ENCODE data around the gene COQ5. TPM values are rescaled to one million over a fixed set of nuclear protein-coding genes. Genes with fewer than 3 reads are reported as not detected.
"Not testable (repeated sequence)": the region's sequence is repeated elsewhere in the genome, so short reads cannot be mapped to it uniquely, and the experiment has no call there.

Gene COQ5
- total RNA-seq, 1 donor from 2014 or later, result 42.9 TPM

GRCh38 chr12:120490833-120491512, 38.0 kb downstream of the COQ5 start:
- ATAC-seq (peak; percentile 26), DNase-seq (ENCODE audit: missing footprints) (no peak)
- intact Hi-C loops (cut with DNase I), result no loop called here

DNA sequence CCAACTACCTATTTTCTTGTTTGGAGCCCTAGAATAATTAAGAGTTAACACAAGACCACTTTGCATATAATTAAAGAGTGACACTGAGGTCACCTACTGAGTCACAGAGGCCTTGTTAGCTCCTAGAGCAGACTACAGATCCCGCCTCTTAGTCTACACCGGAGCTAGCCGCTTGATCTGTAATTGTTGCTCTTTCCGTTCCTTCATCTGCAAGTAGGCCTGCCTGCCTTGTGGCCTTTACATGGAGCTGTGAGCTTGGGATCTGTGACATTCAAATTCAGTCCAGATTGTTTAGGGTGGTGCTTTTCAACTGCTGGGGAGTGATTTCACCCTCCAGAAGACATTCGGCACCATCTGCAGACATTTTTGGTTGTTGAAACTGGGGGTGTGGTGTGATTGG, 38.6 kb downstream of the COQ5 start:
- no peak for DNase-seq (ENCODE audit: missing footprints)
- intact Hi-C loops (cut with DNase I), result no loop called here
- no peak for ATAC-seq

- ATAC-seq, result no peak
- no peak for DNase-seq (ENCODE audit: missing footprints)
- intact Hi-C loops (cut with DNase I), result no loop called here
Observed at GRCh38 chr12:120489018-120489417, 39.9 kb downstream of the COQ5 start.

- ATAC-seq, result no peak
- intact Hi-C loops (cut with DNase I), result no loop called here
- no peak for DNase-seq (ENCODE audit: missing footprints)
Observed at GRCh38 chr12:120488057-120488640, 40.8 kb downstream of the COQ5 start.

GRCh38 chr12:120487552-120487951, 41.4 kb downstream of the COQ5 start:
- ATAC-seq; DNase-seq (ENCODE audit: missing footprints): not testable (repeated sequence)

DNA sequence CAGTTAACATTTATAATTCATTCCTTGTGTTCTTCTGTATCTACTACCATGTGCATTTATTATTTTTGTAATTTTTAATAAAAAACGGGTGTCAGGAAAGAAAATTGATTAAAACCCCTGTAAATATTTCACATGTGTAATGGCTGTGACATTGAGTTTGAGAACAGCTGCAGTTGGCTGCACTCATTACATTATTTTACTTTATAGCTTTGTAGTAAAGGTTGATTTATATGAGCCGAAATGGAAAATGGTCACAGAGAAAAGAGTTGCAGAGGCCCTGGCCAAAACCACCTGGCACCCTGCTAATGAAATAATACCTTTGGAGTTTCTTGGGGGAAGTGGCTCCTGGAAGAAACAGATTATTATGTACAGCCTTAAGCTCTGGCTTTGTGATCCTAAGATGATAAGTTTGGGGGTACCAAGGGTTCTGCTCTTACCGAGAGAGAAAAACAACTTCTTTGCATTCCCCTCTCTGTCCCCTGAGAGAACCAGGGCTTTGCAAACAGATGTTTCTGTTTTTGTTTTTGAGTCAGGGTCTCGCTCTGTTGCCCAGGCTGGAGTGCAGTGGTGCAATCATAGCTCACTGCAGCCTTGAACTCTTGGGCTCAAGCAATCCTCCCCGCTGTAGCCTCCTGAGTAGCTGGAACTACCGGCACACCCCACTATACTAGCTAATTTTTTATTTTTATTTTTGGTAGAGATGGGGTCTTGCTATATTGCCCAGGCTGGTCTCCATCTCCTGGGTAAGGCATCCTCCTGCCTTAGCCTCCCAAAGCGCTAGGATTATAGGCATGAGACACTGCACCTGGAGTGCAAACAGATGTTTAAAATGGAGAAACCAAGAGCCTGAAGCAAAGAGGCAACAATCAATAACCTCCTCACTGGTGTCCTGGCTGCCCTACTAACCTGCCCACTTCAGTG, 42.7 kb downstream of the COQ5 start:
- ATAC-seq (no peak), DNase-seq (ENCODE audit: missing footprints) (no peak)
- intact Hi-C loops (cut with DNase I), result no loop called here

More at GRCh38 chr12:120487552-120487951, 41.4 kb downstream of the COQ5 start:
- intact Hi-C loops (cut with DNase I), result not testable (repeated sequence)

GRCh38 chr12:120483621-120484020, 45.3 kb downstream of the COQ5 start:
- ATAC-seq, result no peak
- intact Hi-C loops (cut with DNase I), result no loop called here
- no peak for DNase-seq (ENCODE audit: missing footprints)

DNA sequence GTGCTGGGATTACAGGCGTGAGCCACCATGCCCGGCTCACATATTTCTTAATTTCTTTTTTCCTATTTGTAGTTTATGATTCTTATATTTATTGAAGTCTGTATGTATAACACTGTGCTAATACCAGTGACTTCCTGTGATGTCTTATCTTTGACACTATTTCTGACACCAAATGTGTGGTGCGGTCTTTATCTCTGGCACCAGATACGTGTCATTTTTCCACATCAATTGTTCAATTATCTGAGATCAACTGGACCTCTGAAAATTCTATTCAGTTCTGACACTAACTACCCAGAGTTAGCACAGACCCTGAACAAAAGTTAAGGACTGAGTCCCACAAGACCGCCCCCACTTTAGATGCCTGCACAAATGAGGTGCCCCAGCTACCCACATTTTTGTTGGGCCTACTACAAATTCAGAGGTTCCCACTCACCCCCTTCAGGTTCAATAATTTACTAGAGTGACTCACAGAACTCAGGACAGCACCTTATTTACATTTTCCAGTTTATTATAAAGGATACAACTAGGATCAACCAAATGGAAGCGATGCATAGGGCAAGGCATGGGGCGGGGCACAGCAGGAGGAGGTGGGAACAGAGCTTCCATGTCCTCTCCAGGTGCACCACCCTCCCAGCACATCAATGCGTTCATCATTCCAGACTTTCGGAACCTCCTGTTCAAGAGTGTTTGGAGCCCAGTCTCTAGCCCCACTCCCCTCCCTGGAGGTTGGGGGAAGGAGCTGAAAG, 47.8 kb downstream of the COQ5 start:
- no peak for DNase-seq (ENCODE audit: missing footprints)
- intact Hi-C loops (cut with DNase I), result no loop called here
- no peak for ATAC-seq

DNA sequence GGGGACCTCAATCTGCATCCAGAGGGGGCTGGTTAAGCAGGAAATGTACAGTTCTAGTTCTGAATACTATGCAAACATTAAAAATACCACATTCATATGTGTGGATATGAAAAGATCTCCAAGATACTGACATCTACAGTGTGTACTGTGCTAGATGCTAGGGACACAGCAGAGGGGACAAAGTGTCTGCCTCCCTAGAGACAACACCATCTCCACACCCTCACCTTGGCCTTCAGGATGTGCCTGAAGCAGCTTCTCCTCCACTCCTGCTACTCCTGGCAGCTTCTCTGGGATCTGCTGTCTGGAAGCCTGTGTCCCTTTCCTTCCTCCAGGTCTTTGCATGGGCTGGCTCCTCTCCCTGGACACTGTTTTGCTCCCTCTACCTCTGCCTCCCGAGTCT, 48.7 kb downstream of the COQ5 start:
- ATAC-seq, result no peak
- intact Hi-C loops (cut with DNase I), result no loop called here
- DNase-seq (ENCODE audit: missing footprints), result no peak

DNA sequence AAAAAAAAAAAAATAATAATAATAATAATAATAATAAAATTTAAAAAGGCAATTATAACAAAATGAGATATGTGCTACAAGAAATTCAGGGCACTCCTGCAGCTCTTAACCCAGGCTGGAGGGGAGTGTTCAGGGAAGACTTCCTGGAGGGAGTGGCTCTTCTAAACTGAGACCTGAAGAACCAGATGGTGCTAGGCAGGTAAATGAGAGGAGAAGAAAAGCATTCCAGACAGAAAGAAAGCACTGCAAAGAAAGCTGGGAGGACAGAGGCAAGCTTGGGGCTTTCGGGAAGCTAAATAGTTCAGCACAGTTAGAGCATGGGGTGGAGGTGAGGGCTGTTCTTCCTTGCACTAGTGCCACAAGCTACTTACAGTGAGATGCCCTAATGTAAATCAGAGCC, 49.5 kb downstream of the COQ5 start:
- intact Hi-C loops (cut with DNase I), result no loop called here
- ATAC-seq, result no peak
- no peak for DNase-seq (ENCODE audit: missing footprints)

DNA sequence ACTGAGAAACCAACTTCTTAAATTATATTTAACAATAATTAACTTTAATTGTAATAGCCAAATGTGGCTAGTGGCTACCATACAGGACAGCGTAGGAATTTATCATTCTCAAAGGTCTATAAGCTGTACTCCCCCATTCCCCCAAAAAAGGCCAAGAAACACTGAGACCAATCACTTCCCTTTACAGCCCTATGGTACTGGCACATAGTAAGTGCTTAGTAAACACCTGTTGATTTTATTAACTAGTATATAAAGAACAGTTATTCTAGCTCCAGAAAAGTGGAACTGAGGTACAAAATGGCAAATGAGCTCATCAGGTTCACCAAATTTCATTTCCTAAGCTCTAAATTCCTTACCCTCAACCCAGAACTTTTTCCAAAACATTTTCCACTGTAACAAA, 53.3 kb downstream of the COQ5 start:
- DNase-seq (ENCODE audit: missing footprints) (no peak), ATAC-seq (no peak)
- intact Hi-C loops (cut with DNase I), result no loop called here

DNA sequence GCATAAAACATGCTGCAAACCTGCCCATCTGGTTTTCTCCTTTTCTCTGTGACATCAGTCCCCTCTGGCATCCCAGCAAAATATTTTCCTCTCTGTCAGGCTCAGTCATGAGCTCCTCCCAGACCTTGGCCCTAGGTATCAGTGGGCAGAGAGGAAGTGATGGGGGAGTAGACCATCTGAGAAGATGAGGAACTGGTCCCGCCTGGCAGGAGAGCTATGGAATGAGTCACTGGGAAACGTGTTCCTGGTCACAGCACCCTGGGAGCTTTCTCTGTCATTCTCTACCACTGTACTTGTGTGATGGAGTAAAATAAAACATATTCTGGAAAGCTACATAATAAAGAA, 54.4 kb downstream of the COQ5 start:
- no peak for DNase-seq (ENCODE audit: missing footprints)
- no peak for ATAC-seq
- intact Hi-C loops (cut with DNase I), result no loop called here

DNA sequence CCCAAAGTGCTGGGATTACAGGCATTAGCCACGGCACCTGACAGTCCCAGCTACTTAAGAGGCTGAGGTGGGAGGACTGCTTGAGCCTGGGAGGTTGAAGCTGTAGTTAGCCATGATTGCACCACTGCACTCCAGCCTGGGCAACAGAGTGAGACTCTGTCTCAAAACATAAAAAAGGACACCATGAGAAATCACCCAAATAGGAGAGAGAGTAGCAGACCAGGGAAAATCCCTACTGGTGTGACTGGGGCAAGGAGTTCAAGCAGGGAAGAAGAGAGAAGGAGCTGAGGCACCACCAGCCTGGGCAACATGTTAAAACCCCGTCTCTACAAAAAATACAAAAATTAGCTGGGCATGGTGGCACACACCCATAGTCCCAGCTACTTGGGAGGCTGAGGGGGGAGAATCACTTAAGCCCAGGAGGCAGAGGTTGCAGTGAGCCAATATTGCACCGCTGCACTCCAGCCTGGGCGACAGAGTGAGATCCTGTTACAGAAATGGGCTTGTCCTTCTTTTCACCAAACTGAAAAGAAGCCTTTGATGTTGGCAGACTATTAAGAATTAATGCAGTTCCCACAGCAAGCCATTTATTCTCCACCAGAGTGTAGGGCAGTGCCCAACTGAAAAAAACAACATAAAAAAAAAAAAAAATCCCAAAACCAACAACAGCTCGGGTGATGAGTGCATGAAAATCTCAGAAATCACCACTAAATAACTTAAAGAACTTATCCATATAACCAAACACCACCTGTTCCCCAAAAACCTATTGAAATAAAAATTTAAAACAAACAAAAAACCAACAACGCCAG, 54.9 kb downstream of the COQ5 start:
- DNase-seq (ENCODE audit: missing footprints) (no peak), ATAC-seq (no peak)
- intact Hi-C loops (cut with DNase I), result no loop called here

GRCh38 chr12:120472521-120472920, 56.4 kb downstream of the COQ5 start:
- intact Hi-C loops (cut with DNase I), result no loop called here
- ATAC-seq (no peak), DNase-seq (ENCODE audit: missing footprints) (no peak)

DNA sequence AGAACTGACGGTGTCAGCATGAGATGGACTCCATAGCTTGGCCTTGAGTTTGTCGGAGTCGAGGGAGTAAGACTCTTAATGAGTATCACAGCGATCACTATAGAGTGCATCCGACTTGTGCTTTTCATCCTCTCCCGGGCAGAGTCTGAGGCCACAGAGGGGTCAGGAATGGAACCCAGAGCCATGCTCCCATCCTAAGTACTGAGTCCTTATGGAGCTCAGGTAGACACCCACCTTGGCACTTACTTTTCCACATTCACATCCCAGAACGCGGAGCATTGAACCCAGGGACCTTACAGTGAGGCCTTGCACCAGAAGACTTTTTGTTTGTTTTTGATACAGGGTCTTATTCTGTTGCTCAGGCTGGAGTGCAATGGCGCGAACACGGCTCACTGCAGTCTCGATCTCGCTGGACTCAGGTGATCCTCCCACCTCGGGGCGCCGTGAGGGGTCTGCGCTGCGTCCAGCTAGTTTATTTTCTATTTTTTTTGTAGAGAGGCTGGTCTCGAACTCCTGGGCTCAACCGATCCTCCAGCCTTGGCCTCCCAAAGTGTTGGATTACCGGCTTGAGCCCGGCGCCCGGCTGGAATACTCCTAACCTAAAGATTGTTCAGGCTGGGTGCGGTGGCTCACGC, 58.7 kb downstream of the COQ5 start:
- no peak for DNase-seq (ENCODE audit: missing footprints)
- intact Hi-C loops (cut with DNase I), result no loop called here

GRCh38 chr12:120469450-120470149, 59.4 kb downstream of the COQ5 start, which contains the start of gene SRSF9:
Gene SRSF9 (minus strand): TSS chr12:120469748. CDS start chr12:120469609, 139 bp downstream.
- peak; percentile 98 for ATAC-seq
- peak; percentile 98 for DNase-seq (ENCODE audit: missing footprints)
- intact Hi-C loops (cut with DNase I), result loop anchor here (1.0 kb wide), 1 partner anchor 27 kb away; the partner anchor contains the start of gene DYNLL1

More for the DNA sequence above, 58.7 kb downstream of the COQ5 start:
- peak; percentile 26 for ATAC-seq

- DNase-seq (ENCODE audit: missing footprints) (peak; percentile 74), ATAC-seq (peak; percentile 18)
- intact Hi-C loops (cut with DNase I), result loop anchor here (1.0 kb wide), 1 partner anchor 27 kb away; the partner anchor contains the start of gene DYNLL1
Observed at GRCh38 chr12:120468821-120469449, 60.0 kb downstream of the COQ5 start.
